Stomach (tissue), 9 donors: ENCODE data around the gene RELA. TPM values are rescaled to one million over a fixed set of nuclear protein-coding genes. Genes with fewer than 3 reads are reported as not detected.
"Not testable (repeated sequence)": the region's sequence is repeated elsewhere in the genome, so short reads cannot be mapped to it uniquely, and the experiment has no call there.

Source experiments
- DNase-seq, 2 donors: peaks; one replicate each; pipeline versions ENCODE4 v3.0.0 to v3.0.0-alpha.2; 2013 to 2019
- H3K27ac ChIP-seq, 5 donors: fragments of 200-600 bp in 4 of 5; sonication (generic) in 4 of 5; one replicate each; pipeline ENCODE4 v1.5.1; 2013 to 2019; ENCODE audit warnings: mild to moderate bottlenecking in 1 of 5, moderate library complexity in 1 of 5
- H3K27me3 ChIP-seq, 3 donors: fragments of 200-600 bp; sonication (generic); one replicate each; pipeline ENCODE4 v1.5.1; 2017 to 2019; ENCODE audit warnings: mixed run types in 1 of 3
- H3K36me3 ChIP-seq, 4 donors: fragments of 200-600 bp; sonication (generic); 1 replicate in 3 of 4; 2 replicates in 1 of 4; pipeline ENCODE4 v1.5.1; 2016 to 2019
- H3K4me1 ChIP-seq, 4 donors: fragments of 200-600 bp; sonication (generic); one replicate each; pipeline ENCODE4 v1.5.1; 2016 to 2019
- H3K4me3 ChIP-seq, 4 donors: fragments of 200-600 bp; sonication (generic) in 3 of 4; one replicate each; pipeline ENCODE4 v1.5.1; 2016 to 2019; ENCODE audit warnings: mild to moderate bottlenecking in 1 of 4
- H3K9me3 ChIP-seq, 4 donors: fragments of 200-600 bp; sonication (generic); one replicate each; pipeline ENCODE4 v1.5.1; 2016 to 2019
- EP300 ChIP-seq: sonication (generic); formaldehyde crosslinking; IDR thresholded peaks from one replicate; pipeline ENCODE4 v1.6.1; 2017; ENCODE audit warnings: antibody characterized with exemption
- POLR2A ChIP-seq, 4 donors: fragments of 450-650 bp; IDR thresholded peaks; one replicate each; pipeline ENCODE4 v1.6.1; 2016; ENCODE audit warnings: antibody characterized with exemption in 4 of 4, control low read depth in 2 of 4, mild to moderate bottlenecking in 1 of 4, moderate library complexity in 1 of 4
- POLR2AphosphoS5 ChIP-seq, 3 donors: sonication (generic); formaldehyde crosslinking; IDR thresholded peaks; one replicate each; pipeline ENCODE4 v1.6.1; 2016; ENCODE audit warnings: antibody characterized with exemption in 3 of 3
- WGBS, 5 donors: extraction: QIAGEN DNeasy Blood & Tissue Kit in 3 of 5; methylation state at CpG; one replicate each; pipeline versions ENCODE4 v1.1.5 to v1.1.7; 2013 to 2018; 5-methylcytosine and 5-hydroxymethylcytosine counted together
- intact Hi-C: fragments of 100-400 bp; cut with DNase I; formaldehyde crosslinking; loops from one replicate; pipeline ENCODE4 v1.15.1; 2023; ENCODE audit warnings: low total_unique reads
- polyA plus RNA-seq, 3 donors: library from polyadenylated mRNA; stranded (reverse); fragments of 200-250 nt; gene quantifications; one replicate each; pipeline ENCODE4 v1.2.3, GENCODE V29; 2013
- total RNA-seq, 5 donors: library from RNA; depleted of rRNA; stranded (reverse); fragments of >200 nt; gene quantifications; one replicate each; pipeline versions ENCODE4 v1.1.0 to v1.2.3, GENCODE V29; 2014 to 2016
- TF ChIP-seq, protein P1 (sequence below), 7 experiments: fragments of 450-650 bp in 4 of 7; fragments of 200-600 bp in 3 of 7; sonication (generic) in 3 of 7; IDR thresholded peaks; one replicate each; pipeline ENCODE4 v1.5.1; 2016 to 2019; ENCODE audit warnings: antibody characterized with exemption in 7 of 7, control low read depth in 2 of 7, mild to moderate bottlenecking in 1 of 7
- donor health status: healthy with polysubstance abuse.
- donor health status: Bipolar disorder and iron deficiency.
- donor health status: healthy.

Gene RELA
- total and polyA plus RNA-seq, 8 donors, result 27.4 to 68.8 (median 46.6) TPM

DNA sequence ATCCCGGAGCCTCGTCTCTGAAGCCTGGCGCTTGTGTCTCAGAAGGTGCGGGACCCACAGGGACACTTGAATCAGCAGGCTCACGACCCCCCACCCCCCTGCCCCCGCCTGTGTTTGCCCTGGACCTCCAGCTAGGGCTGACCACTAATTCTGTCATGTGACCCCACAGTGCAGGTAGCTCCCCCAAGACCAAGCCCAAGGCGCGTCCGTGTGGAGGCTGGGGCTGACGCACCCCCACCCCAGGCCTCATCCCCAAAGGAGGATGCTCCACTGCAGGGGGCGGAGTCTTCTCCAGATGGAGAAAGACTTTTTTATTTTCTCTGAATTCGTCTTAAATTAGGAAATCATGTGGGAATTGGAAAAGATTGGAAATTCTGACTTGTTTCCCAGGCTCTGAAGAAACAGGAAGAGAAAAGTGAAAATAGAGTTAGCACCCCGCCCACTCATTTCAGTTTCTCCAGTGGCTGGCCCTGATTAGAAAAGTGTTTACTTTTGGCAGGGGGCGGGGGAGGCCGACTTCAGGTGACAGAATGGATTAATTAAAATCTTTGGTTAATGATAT is 1.0 kb upstream of the RELA start:
- DNase-seq, result peak; percentile 57 to 86
- TF ChIP-seq POLR2A (IDR thresholded peaks at IDR 0.05) (no peak), POLR2AphosphoS5 (IDR thresholded peaks at IDR 0.05) (peak in 2 of 3 donors; percentile 53 to 55)
- intact Hi-C loops, result no loop called here

GRCh38 chr11:65662247-65662798 is 393 bp downstream of the RELA start:
- 0 to 1% (median 0%) methylated on average over 6 to 29 of the region's 29 CpGs for WGBS, 5 donors
- Histone ChIP-seq H3K4me1 (peaks cover 23 to 56% (median 40%) of the 10 kb centered on the region in 4 donors), H3K9me3 (no peaks in the 10 kb centered on the region), H3K27me3 (no peaks in the 10 kb centered on the region), H3K36me3 (peaks cover 39 to 46% (median 42%) of the 10 kb centered on the region in 4 donors), H3K27ac (peak overlapping the region; percentile 98 to 100 (median 99)), H3K4me3 (peak overlapping the region; percentile 64 to 98 (median 87))
- TF ChIP-seq, protein P1, sequence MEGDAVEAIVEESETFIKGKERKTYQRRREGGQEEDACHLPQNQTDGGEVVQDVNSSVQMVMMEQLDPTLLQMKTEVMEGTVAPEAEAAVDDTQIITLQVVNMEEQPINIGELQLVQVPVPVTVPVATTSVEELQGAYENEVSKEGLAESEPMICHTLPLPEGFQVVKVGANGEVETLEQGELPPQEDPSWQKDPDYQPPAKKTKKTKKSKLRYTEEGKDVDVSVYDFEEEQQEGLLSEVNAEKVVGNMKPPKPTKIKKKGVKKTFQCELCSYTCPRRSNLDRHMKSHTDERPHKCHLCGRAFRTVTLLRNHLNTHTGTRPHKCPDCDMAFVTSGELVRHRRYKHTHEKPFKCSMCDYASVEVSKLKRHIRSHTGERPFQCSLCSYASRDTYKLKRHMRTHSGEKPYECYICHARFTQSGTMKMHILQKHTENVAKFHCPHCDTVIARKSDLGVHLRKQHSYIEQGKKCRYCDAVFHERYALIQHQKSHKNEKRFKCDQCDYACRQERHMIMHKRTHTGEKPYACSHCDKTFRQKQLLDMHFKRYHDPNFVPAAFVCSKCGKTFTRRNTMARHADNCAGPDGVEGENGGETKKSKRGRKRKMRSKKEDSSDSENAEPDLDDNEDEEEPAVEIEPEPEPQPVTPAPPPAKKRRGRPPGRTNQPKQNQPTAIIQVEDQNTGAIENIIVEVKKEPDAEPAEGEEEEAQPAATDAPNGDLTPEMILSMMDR (IDR thresholded peaks at IDR 0.05), result peak in 1 of 7 experiments; percentile 0
- no peak for TF ChIP-seq EP300
- peak in 1 of 2 donors; percentile 46 for DNase-seq
- intact Hi-C loops, result no loop called here

More for the DNA sequence above, 1.0 kb upstream of the RELA start:
- no peaks in the 10 kb centered on the region for H3K9me3 ChIP-seq
- H3K4me3 ChIP-seq, result peak overlapping the region; percentile 64 to 98 (median 87)
- peaks cover 23 to 46% (median 40%) of the 10 kb centered on the region in 4 donors for H3K4me1 ChIP-seq
- H3K27me3 ChIP-seq, result no peaks in the 10 kb centered on the region
- 0 to 1% (median 1%) methylated on average over 9 to 15 of the region's 15 CpGs for WGBS, 5 donors
- H3K36me3 ChIP-seq, result peaks cover 25 to 32% (median 28%) of the 10 kb centered on the region in 4 donors
- H3K27ac ChIP-seq, result peak overlapping the region; percentile 98 to 100 (median 99)

DNA sequence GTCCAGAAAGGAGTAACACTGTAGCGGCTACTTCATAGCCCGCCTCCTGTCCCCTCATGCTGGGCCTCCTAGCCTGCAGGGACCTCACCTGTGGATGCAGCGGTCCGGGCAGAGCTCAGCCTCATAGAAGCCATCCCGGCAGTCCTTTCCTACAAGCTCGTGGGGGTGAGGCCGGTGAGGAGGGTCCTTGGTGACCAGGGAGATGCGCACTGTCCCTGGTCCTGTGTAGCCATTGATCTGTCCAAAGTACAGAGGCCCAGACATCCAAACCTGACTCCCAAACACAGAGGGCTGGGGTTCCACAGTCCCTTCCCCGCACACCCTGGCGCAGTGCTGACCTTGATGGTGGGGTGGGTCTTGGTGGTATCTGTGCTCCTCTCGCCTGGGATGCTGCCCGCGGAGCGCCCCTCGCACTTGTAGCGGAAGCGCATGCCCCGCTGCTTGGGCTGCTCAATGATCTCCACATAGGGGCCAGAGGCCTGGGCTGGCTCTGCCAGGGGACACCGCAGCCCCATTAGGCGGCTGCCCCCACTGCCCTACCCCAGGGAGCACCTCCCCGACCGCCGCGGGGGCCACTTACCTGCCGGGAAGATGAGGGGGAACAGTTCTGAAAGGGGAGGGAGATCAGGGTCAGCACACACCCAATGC is 993 bp downstream of the RELA start:
- no peak for DNase-seq
- H3K27me3 ChIP-seq, result no peaks in the 10 kb centered on the region
- H3K4me3 ChIP-seq, result peak overlapping the region; percentile 64 to 98 (median 87)
- TF ChIP-seq, protein P1 (IDR thresholded peaks at IDR 0.05), result no peak
- no peak for TF ChIP-seq POLR2AphosphoS5 (IDR thresholded peaks at IDR 0.05)
- TF ChIP-seq POLR2A (IDR thresholded peaks at IDR 0.05), result no peak
- no peak for TF ChIP-seq EP300
- intact Hi-C loops, result no loop called here
- WGBS, 5 donors, result 31 to 62% (median 41%) methylated on average over 3 to 25 of the region's 25 CpGs
- H3K36me3 ChIP-seq, result peaks cover 45 to 52% (median 48%) of the 10 kb centered on the region in 4 donors
- peaks cover 23 to 56% (median 42%) of the 10 kb centered on the region in 4 donors for H3K4me1 ChIP-seq
- no peaks in the 10 kb centered on the region for H3K9me3 ChIP-seq
- peak overlapping the region; percentile 98 to 100 (median 99) for H3K27ac ChIP-seq

- H3K27me3 ChIP-seq, result not testable (repeated sequence)
Measured at GRCh38 chr11:65660908-65661307, 1.8 kb downstream of the RELA start.

DNA sequence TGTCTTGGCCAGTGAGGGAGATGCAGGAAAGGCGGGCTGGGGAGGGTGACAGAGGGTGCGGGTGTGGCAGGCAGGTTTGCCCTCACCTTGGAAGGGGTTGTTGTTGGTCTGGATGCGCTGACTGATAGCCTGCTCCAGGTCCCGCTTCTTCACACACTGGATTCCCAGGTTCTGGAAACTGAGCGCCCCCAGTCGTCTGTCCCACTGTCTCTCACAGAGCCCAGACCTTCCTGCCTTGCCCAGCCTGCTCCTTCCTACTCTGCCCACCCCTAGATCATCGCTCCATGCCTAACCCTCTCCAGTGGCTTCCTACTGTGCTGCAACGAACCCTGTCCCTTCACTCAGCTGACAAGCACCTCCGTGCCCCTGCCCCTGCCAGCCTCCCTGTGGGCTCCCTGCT is 2.7 kb downstream of the RELA start:
- TF ChIP-seq, protein P1 (IDR thresholded peaks at IDR 0.05), result no peak
- TF ChIP-seq POLR2AphosphoS5 (IDR thresholded peaks at IDR 0.05) (no peak), EP300 (no peak), POLR2A (IDR thresholded peaks at IDR 0.05) (no peak)
- Histone ChIP-seq H3K27ac (peak overlapping the region in 4 of 5 donors; percentile 4 to 99 (median 25)), H3K36me3 (peaks cover 62 to 69% (median 65%) of the 10 kb centered on the region in 4 donors), H3K4me1 (peaks cover 23 to 69% (median 48%) of the 10 kb centered on the region in 4 donors), H3K4me3 (no peak overlapping the region), H3K9me3 (no peaks in the 10 kb centered on the region), H3K27me3 (no peaks in the 10 kb centered on the region)
- 84 to 98% (median 89%) methylated on average over 9 of the region's 9 CpGs for WGBS, 5 donors
- DNase-seq, result no peak
- intact Hi-C loops, result no loop called here

More at GRCh38 chr11:65660908-65661307, 1.8 kb downstream of the RELA start:
- DNase-seq, intact Hi-C loops, H3K9me3 ChIP-seq: not testable (repeated sequence)
- 87 to 96% (median 90%) methylated on average over 9 of the region's 9 CpGs for WGBS, 5 donors
- Histone ChIP-seq H3K36me3 (peaks cover 53 to 60% (median 57%) of the 10 kb centered on the region in 4 donors), H3K4me1 (peaks cover 23 to 61% (median 44%) of the 10 kb centered on the region in 4 donors), H3K27ac (peak overlapping the region in 4 of 5 donors; percentile 98 to 100 (median 99)), H3K4me3 (peak overlapping the region in 3 of 4 donors; percentile 64 to 98 (median 79))
